Epithelial cell of proximal tubule (primary cell): ENCODE data around the gene PKIG. TPM values are rescaled to one million over a fixed set of nuclear protein-coding genes. Genes with fewer than 3 reads are reported as not detected.
A peak's percentile ranks its signal among the peaks of the same experiment; 100 is the strongest.

Source experiments
- DNase-seq: peaks from one replicate; pipeline ENCODE4 v3.0.0-alpha.2; 2011; ENCODE audit warnings: low read depth
- H3K4me3 ChIP-seq: 2 replicates; pipeline ENCODE4 v1.5.1; 2011; ENCODE audit warnings: low read depth, mild to moderate bottlenecking, low read length
- CTCF ChIP-seq: conservative IDR thresholded peaks from 2 replicates; pipeline ENCODE4 v1.5.1; 2012; ENCODE audit warnings: low read depth, mild to moderate bottlenecking, low read length
- total RNA-seq: library from RNA; depleted of rRNA; stranded (reverse); fragments of >200 nt; gene quantifications from 2 replicates; pipeline ENCODE4 v1.2.3, GENCODE V29; 2015

Gene PKIG
- total RNA-seq, 1 donor from 2014 or later, result 64.3 TPM

GRCh38 chr20:44637522-44638372, 55.4 kb downstream of the PKIG start:
- H3K4me3 ChIP-seq, result no peak overlapping the region
- no peak for TF ChIP-seq CTCF
- no peak for DNase-seq

- no peak for DNase-seq
- no peak for TF ChIP-seq CTCF
- no peak overlapping the region for H3K4me3 ChIP-seq
Measured at GRCh38 chr20:44640522-44640921, 58.1 kb downstream of the PKIG start.

GRCh38 chr20:44641325-44641724, 58.9 kb downstream of the PKIG start:
- DNase-seq, result no peak
- no peak for TF ChIP-seq CTCF
- H3K4me3 ChIP-seq, result no peak overlapping the region

GRCh38 chr20:44642203-44643153, 60.1 kb downstream of the PKIG start:
- H3K4me3 ChIP-seq, result peak overlapping the region; percentile 21
- DNase-seq, result peak; percentile 77
- TF ChIP-seq CTCF, result peak; percentile 11

- no peak overlapping the region for H3K4me3 ChIP-seq
- no peak for DNase-seq
- no peak for TF ChIP-seq CTCF
Measured at GRCh38 chr20:44643154-44643519, 60.8 kb downstream of the PKIG start.

- H3K4me3 ChIP-seq, result no peak overlapping the region
- no peak for TF ChIP-seq CTCF
- DNase-seq, result no peak
Measured at GRCh38 chr20:44643596-44644229, 61.3 kb downstream of the PKIG start.
